SK-N-DZ (cell line): ENCODE measurements around the gene CDH12.

Experiments used
- DNase-seq: peaks from one replicate; pipeline ENCODE4 v3.0.0-alpha.2; 2015; ENCODE audit warnings: low spot score

Gene CDH12

GRCh38 chr5:21831145-21831787 lies 1021.9 kb downstream of the CDH12 start:
- no peak for DNase-seq

GRCh38 chr5:21826884-21827283 lies 1026.3 kb downstream of the CDH12 start:
- no peak for DNase-seq

GRCh38 chr5:21823588-21823987 lies 1029.6 kb downstream of the CDH12 start:
- DNase-seq: no peak

GRCh38 chr5:21823076-21823574 lies 1030.0 kb downstream of the CDH12 start:
- no peak for DNase-seq

- DNase-seq: no peak
Measured at GRCh38 chr5:21820527-21820926, 1032.6 kb downstream of the CDH12 start.

- no peak for DNase-seq
Measured at GRCh38 chr5:21818370-21818720, 1034.8 kb downstream of the CDH12 start.

- no peak for DNase-seq
Measured at GRCh38 chr5:21817668-21818369, 1035.3 kb downstream of the CDH12 start.

GRCh38 chr5:21810737-21811316 lies 1042.3 kb downstream of the CDH12 start:
- DNase-seq: peak; percentile 33

- DNase-seq: no peak
Measured at GRCh38 chr5:21809611-21810010, 1043.5 kb downstream of the CDH12 start.

GRCh38 chr5:21807953-21808352 lies 1045.2 kb downstream of the CDH12 start:
- no peak for DNase-seq

- DNase-seq: no peak
Measured at GRCh38 chr5:21806943-21807342, 1046.2 kb downstream of the CDH12 start.

GRCh38 chr5:21806271-21806670 lies 1046.9 kb downstream of the CDH12 start:
- no peak for DNase-seq

GRCh38 chr5:21802869-21803490 lies 1050.2 kb downstream of the CDH12 start:
- DNase-seq: peak; percentile 40

- DNase-seq: no peak
Measured at GRCh38 chr5:21802100-21802499, 1051.0 kb downstream of the CDH12 start.

GRCh38 chr5:21792748-21793147 lies 1060.4 kb downstream of the CDH12 start:
- no peak for DNase-seq

- no peak for DNase-seq
Measured at GRCh38 chr5:21791304-21791703, 1061.8 kb downstream of the CDH12 start.

GRCh38 chr5:21784487-21784886 lies 1068.7 kb downstream of the CDH12 start:
- no peak for DNase-seq

GRCh38 chr5:21783074-21783679 lies 1070.0 kb downstream of the CDH12 start:
- no peak for DNase-seq

GRCh38 chr5:21776466-21776865 lies 1076.7 kb downstream of the CDH12 start:
- no peak for DNase-seq

- no peak for DNase-seq
Measured at GRCh38 chr5:21774801-21775200, 1078.3 kb downstream of the CDH12 start.

GRCh38 chr5:21774281-21774680 lies 1078.9 kb downstream of the CDH12 start:
- DNase-seq: no peak

GRCh38 chr5:21773456-21773855 lies 1079.7 kb downstream of the CDH12 start:
- DNase-seq: no peak
